ENCODE results near the gene SOS2. TPM values are rescaled to one million over a fixed set of nuclear protein-coding genes. Genes with fewer than 3 reads are reported as not detected.

SOS2 gene
- total RNA-seq, 4 donors from 2014 or later = 13.8 to 29.6 (median 18.6) TPM

DNA sequence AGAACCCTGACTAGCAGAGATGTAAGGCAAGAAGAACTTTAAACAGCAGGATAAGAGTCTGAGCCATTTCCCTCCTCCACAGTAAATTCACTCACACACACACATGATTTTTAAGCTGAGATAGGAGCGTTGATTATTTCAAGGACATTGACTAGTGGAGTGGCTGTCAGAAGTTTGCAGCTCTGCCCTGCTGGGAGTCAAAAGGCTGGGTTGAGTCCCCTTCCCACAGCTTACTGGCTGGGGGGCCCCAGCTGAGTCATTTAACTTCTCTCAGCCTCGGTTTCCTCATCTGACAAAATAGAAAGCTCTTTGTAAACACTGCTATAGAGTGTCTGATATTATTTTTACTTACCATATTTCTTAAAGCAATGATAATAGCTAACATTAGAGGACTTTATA lies 143.3 kb downstream of the SOS2 start:
- WGBS, 2 donors = 75 to 83% methylated on average over 2 of the region's 2 CpGs
- Histone ChIP-seq H3K27ac (no peak overlapping the region), H3K27me3 (no peaks in the 10 kb centered on the region), H3K9me3 (no peaks in the 10 kb centered on the region), H3K4me3 (no peak overlapping the region), H3K36me3 (peaks cover 0 to 8% (median 0%) of the 10 kb centered on the region in 3 donors), H3K4me1 (peaks cover 0 to 8% (median under 1%) of the 10 kb centered on the region in 3 donors)
- no peak for DNase-seq
- TF ChIP-seq POLR2A (IDR thresholded peaks at IDR 0.05) (no peak), CTCF (IDR thresholded peaks at IDR 0.05) (no peak)
- intact Hi-C loops (cut with DNase I) = no loop called here

DNA sequence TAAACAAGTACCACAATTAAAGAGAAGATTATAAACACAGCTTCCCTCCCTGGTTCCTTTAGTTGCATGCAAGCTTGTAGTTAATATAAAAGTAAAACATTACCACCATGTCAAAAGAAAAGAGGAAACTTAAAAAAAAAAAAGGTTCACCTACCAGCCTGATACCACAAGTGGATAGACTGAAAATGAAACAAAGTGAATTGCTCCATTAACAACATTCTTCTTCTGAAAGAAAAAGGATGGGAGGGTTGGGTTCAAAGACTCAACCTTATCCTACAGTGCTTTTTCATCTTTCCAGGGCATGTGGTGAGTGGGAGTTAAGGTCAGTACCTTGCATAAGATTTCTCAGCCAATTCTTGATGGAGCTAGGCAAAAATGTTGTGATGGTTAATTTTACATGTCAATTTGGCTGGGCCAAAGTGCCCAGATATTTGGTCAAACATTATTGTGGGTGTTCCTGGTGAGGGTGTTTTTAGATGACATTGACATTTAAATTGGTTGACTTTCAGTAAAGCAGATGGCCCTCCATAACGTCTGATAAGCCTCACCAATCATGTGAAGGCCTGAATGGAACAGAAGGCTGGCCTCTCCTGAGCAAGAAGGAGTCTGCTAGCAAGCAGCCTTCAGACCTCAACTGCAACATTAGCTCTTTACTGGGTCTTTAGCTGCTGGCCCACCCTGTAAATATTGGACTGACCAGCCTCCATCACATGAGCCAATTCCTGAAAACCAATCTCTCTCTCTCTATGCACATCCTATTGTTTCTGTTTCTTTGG lies 143.8 kb downstream of the SOS2 start:
- H3K27me3 ChIP-seq = no peaks in the 10 kb centered on the region
- 50 to 56% methylated on average over 1 of the region's 1 CpG for WGBS, 2 donors

DNA sequence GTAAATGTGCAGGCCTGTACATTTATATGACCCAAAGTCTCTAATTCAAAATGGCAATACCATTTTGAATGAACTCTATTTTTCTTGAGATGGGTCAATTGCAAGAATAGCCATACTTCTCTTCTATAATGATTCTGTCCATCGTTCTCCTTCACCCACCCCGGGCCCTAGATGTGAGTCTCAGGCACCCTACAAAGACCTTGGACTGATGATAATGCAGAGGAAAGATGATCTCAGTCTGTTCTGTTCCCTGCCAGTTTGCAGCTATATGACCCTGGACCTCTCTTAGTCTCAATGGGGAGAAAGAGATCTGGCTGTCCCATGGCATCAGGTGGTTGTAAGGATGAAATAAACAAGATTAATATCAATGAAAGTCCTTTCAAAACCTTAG lies 145.1 kb downstream of the SOS2 start:
- Histone ChIP-seq H3K4me3 (no peak overlapping the region), H3K27me3 (no peaks in the 10 kb centered on the region), H3K9me3 (no peaks in the 10 kb centered on the region), H3K27ac (no peak overlapping the region), H3K4me1 (peaks cover 0 to 26% (median 10%) of the 10 kb centered on the region in 3 donors), H3K36me3 (peaks cover 0 to 8% (median 0%) of the 10 kb centered on the region in 3 donors)
- DNase-seq = no peak
- no peak for TF ChIP-seq CTCF (IDR thresholded peaks at IDR 0.05)
- 71 to 100% methylated on average over 1 to 2 of the region's 2 CpGs for WGBS, 2 donors
- intact Hi-C loops (cut with DNase I) = no loop called here

More for the DNA sequence above, 143.8 kb downstream of the SOS2 start:
- Histone ChIP-seq H3K27ac (no peak overlapping the region), H3K36me3 (peaks cover 0 to 8% (median 0%) of the 10 kb centered on the region in 3 donors), H3K4me3 (no peak overlapping the region), H3K9me3 (no peaks in the 10 kb centered on the region), H3K4me1 (peaks cover 0 to 14% (median 6%) of the 10 kb centered on the region in 3 donors)
- intact Hi-C loops (cut with DNase I) = no loop called here
- no peak for TF ChIP-seq CTCF (IDR thresholded peaks at IDR 0.05)
- no peak for TF ChIP-seq POLR2A (IDR thresholded peaks at IDR 0.05)
- no peak for DNase-seq

GRCh38 chr14:50085570-50086320 lies 145.6 kb downstream of the SOS2 start:
- TF ChIP-seq CTCF (IDR thresholded peaks at IDR 0.05) (no peak), POLR2A (IDR thresholded peaks at IDR 0.05) (no peak)

GRCh38 chr14:50084666-50085065 lies 146.7 kb downstream of the SOS2 start:
- TF ChIP-seq CTCF (IDR thresholded peaks at IDR 0.05) (no peak), POLR2A (IDR thresholded peaks at IDR 0.05) (no peak)
- no peak overlapping the region for H3K27ac ChIP-seq

More at GRCh38 chr14:50085570-50086320, 145.6 kb downstream of the SOS2 start:
- Histone ChIP-seq H3K9me3 (no peaks in the 10 kb centered on the region), H3K4me3 (no peak overlapping the region), H3K36me3 (peaks cover 0 to 8% (median 0%) of the 10 kb centered on the region in 3 donors), H3K4me1 (peaks cover 0 to 32% (median 14%) of the 10 kb centered on the region in 3 donors), H3K27me3 (no peaks in the 10 kb centered on the region), H3K27ac (peak overlapping the region in 1 of 4 donors; percentile 15)
- intact Hi-C loops (cut with DNase I) = no loop called here
- DNase-seq = no peak
- 65 to 74% methylated on average over 10 of the region's 10 CpGs for WGBS, 2 donors

More at GRCh38 chr14:50084666-50085065, 146.7 kb downstream of the SOS2 start:
- 88 to 90% methylated on average over 2 to 3 of the region's 3 CpGs for WGBS, 2 donors
- Histone ChIP-seq H3K27me3 (no peaks in the 10 kb centered on the region), H3K4me1 (peaks cover 0 to 34% (median 15%) of the 10 kb centered on the region in 3 donors), H3K9me3 (no peaks in the 10 kb centered on the region), H3K36me3 (peaks cover 0 to 8% (median 0%) of the 10 kb centered on the region in 3 donors), H3K4me3 (no peak overlapping the region)
- intact Hi-C loops (cut with DNase I) = no loop called here
- no peak for DNase-seq
